Coronary artery (tissue), 2 donors: ENCODE results near the gene TRIP4.
A peak's percentile ranks its signal among the peaks of the same experiment; 100 is the strongest.

Experiments
- DNase-seq: peaks from one replicate; pipeline ENCODE4 v3.0.0-alpha.2; 2017; ENCODE audit warnings: low spot score
- H3K27ac ChIP-seq, 2 donors: fragments of 200-600 bp; sonication (generic); one replicate each; pipeline ENCODE4 v1.5.1; 2016 to 2019
- H3K4me3 ChIP-seq: fragments of 200-600 bp; sonication (generic); 2 replicates; pipeline ENCODE4 v1.5.1; 2016; ENCODE audit warnings: mild to moderate bottlenecking, moderate library complexity
- CTCF ChIP-seq: fragments of 200-600 bp; sonication (generic); IDR thresholded peaks from one replicate; pipeline ENCODE4 v1.5.1; 2019; ENCODE audit warnings: antibody characterized with exemption

Gene TRIP4

GRCh38 chr15:64348455-64348854 lies 39.2 kb upstream of the TRIP4 start:
- Histone ChIP-seq H3K4me3 (no peak overlapping the region), H3K27ac (no peak overlapping the region)
- no peak for TF ChIP-seq CTCF
- no peak for DNase-seq

GRCh38 chr15:64349375-64349774 lies 38.3 kb upstream of the TRIP4 start:
- Histone ChIP-seq H3K4me3 (no peak overlapping the region), H3K27ac (no peak overlapping the region)
- DNase-seq: no peak
- TF ChIP-seq CTCF: no peak

- no peak for DNase-seq
- no peak overlapping the region for H3K27ac ChIP-seq
- no peak overlapping the region for H3K4me3 ChIP-seq
- TF ChIP-seq CTCF: no peak
Measured at GRCh38 chr15:64351265-64351664, 36.4 kb upstream of the TRIP4 start.

DNA sequence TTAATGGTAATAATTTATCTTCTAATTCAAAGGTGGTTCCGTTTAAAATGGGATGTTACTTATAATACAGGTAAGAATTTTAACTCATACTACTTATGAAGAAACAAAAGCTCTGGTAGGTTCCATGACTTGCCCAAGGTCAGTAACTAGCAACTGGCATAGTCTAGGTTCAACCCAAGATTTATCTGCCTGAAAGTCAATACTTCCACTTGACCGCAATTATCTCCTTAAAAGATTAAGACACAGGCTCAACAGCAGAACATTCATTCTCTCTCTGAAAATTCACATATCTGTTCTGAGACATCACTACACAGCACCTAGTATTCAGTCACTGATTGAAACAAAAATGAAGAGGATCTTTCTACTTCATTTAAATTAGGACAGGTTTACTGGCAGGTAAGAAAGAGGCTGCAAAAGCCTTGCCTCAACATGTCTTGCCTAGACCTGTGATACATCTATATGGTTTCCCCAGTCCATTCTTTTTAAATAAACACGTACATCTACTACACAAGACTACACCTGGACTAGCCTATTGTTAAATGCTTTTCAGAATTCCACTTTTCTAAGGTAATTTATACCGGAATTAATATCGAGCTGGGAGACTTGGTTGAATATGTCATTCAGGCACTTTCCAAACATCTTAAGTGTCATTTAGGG lies 32.8 kb upstream of the TRIP4 start:
- Histone ChIP-seq H3K4me3 (peak overlapping the region; percentile 96), H3K27ac (peak overlapping the region in 1 of 2 donors; percentile 87)
- TF ChIP-seq CTCF: no peak
- DNase-seq: no peak

GRCh38 chr15:64355348-64355943 lies 32.2 kb upstream of the TRIP4 start:
- no peak for TF ChIP-seq CTCF
- Histone ChIP-seq H3K27ac (peak overlapping the region; percentile 32 to 87), H3K4me3 (peak overlapping the region; percentile 96)
- DNase-seq: no peak

- no peak for TF ChIP-seq CTCF
- peak within 1 kb of the TSS; percentile 96 for H3K4me3 ChIP-seq
- peak; percentile 96 for DNase-seq
Measured at GRCh38 chr15:64355944-64356709, 31.5 kb upstream of the TRIP4 start, which contains the start of gene CSNK1G1. Gene CSNK1G1 (minus strand): TSS chr15:64356173. CDS start chr15:64300499, 55,674 bp downstream.

More at GRCh38 chr15:64355944-64356709, 31.5 kb upstream of the TRIP4 start, which contains the start of gene CSNK1G1:
- peak within 1 kb of the TSS; percentile 32 to 87 for H3K27ac ChIP-seq
